Hippocampal formation (tissue), 2 donors: ENCODE measurements around the gene MAP3K12.
"Not testable (repeated sequence)": the region's sequence is repeated elsewhere in the genome, so short reads cannot be mapped to it uniquely, and the experiment has no call there.

Experiments used
- DNase-seq, 2 donors: peaks; one replicate each; lab custom pipeline; 2025; lab: John Stamatoyannopoulos, UW

MAP3K12 gene

GRCh38 chr12:53472056-53472582, 27.1 kb downstream of the MAP3K12 start:
- DNase-seq: no peak

- no peak for DNase-seq
Measured at GRCh38 chr12:53468282-53468681, 31.0 kb downstream of the MAP3K12 start.

- DNase-seq: no peak
Measured at GRCh38 chr12:53467880-53468279, 31.4 kb downstream of the MAP3K12 start.

- DNase-seq: no peak
Measured at GRCh38 chr12:53467082-53467481, 32.2 kb downstream of the MAP3K12 start.

- DNase-seq: no peak
Measured at GRCh38 chr12:53466640-53467039, 32.6 kb downstream of the MAP3K12 start.

- DNase-seq: no peak
Measured at GRCh38 chr12:53465679-53466078, 33.6 kb downstream of the MAP3K12 start.

GRCh38 chr12:53464685-53465418, 34.4 kb downstream of the MAP3K12 start:
- no peak for DNase-seq

GRCh38 chr12:53463802-53464560, 35.3 kb downstream of the MAP3K12 start:
- DNase-seq: no peak

GRCh38 chr12:53462935-53463334, 36.3 kb downstream of the MAP3K12 start:
- no peak for DNase-seq

GRCh38 chr12:53461591-53461990, 37.7 kb downstream of the MAP3K12 start:
- DNase-seq: no peak

- DNase-seq: no peak
Measured at GRCh38 chr12:53461059-53461458, 38.2 kb downstream of the MAP3K12 start.

GRCh38 chr12:53459097-53459496, 40.2 kb downstream of the MAP3K12 start:
- no peak for DNase-seq

- no peak for DNase-seq
Measured at GRCh38 chr12:53456654-53457366, 42.4 kb downstream of the MAP3K12 start.

GRCh38 chr12:53454707-53455106, 44.6 kb downstream of the MAP3K12 start:
- DNase-seq: no peak

GRCh38 chr12:53453953-53454640, 45.2 kb downstream of the MAP3K12 start:
- DNase-seq: no peak

- peak; percentile 73 to 91 for DNase-seq
Measured at GRCh38 chr12:53452159-53453077, 46.8 kb downstream of the MAP3K12 start.

GRCh38 chr12:53451661-53452158, 47.5 kb downstream of the MAP3K12 start, which contains the start of gene PCBP2:
Gene PCBP2 (plus strand): TSS chr12:53452102. CDS start chr12:53454801, 2,699 bp downstream.
- DNase-seq: peak; percentile 99 to 100

- no peak for DNase-seq
Measured at GRCh38 chr12:53450936-53451335, 48.3 kb downstream of the MAP3K12 start.

GRCh38 chr12:53444593-53445325, 54.5 kb downstream of the MAP3K12 start:
- not testable (repeated sequence) for DNase-seq

GRCh38 chr12:53443955-53444354, 55.3 kb downstream of the MAP3K12 start:
- no peak for DNase-seq
